DND-41 (cell line): ENCODE data around the gene SDCBP2.

Source experiments
- ATAC-seq: fragments of 200-7000 bp; cut with Tn5 transposase; 3 replicates; pipeline ENCODE4 v1.9.1; 2021; ENCODE audit warnings: low read depth; ENCODE audit not compliant: insufficient read depth
- DNase-seq: peaks from one replicate; pipeline ENCODE4 v3.0.0-alpha.2; 2020
- H2AFZ ChIP-seq: 2 replicates; pipeline ENCODE4 v1.6.0; 2012; ENCODE audit warnings: low read depth, low read length
- H3K27ac ChIP-seq: 2 replicates; pipeline ENCODE4 v1.5.1; 2012; ENCODE audit warnings: low read length, inconsistent platforms
- H3K27me3 ChIP-seq: fragments of 200-600 bp; sonication (generic); 2 replicates; pipeline ENCODE4 v1.6.0; 2012; ENCODE audit warnings: low read length, mild to moderate bottlenecking, inconsistent platforms; ENCODE audit not compliant: insufficient read depth, poor library complexity
- H3K36me3 ChIP-seq: 2 replicates; pipeline ENCODE4 v1.5.1; 2012; ENCODE audit warnings: low read length, inconsistent platforms; ENCODE audit not compliant: insufficient read depth
- H3K4me1 ChIP-seq: 2 replicates; pipeline ENCODE4 v1.5.1; 2012; ENCODE audit warnings: mild to moderate bottlenecking, low read length; ENCODE audit not compliant: insufficient read depth
- H3K4me2 ChIP-seq: 2 replicates; pipeline ENCODE4 v1.6.0; 2012; ENCODE audit warnings: mild to moderate bottlenecking, moderate library complexity, low read length, inconsistent platforms; ENCODE audit not compliant: insufficient read depth
- H3K4me3 ChIP-seq, 2 experiments: fragments of 200-600 bp in 1 of 2; shearing (Covaris generic) in 1 of 2; 2 replicates each; pipeline ENCODE4 v1.5.1; 2012 to 2016; ENCODE audit warnings: inconsistent platforms in 2 of 2, low read length in 2 of 2, mild to moderate bottlenecking in 2 of 2, low read depth in 1 of 2, moderate library complexity in 1 of 2
- H3K79me2 ChIP-seq: 2 replicates; pipeline ENCODE4 v1.6.0; 2012; ENCODE audit warnings: low read length, inconsistent platforms; ENCODE audit not compliant: insufficient read depth
- H3K9ac ChIP-seq: 2 replicates; pipeline ENCODE4 v1.6.0; 2012; ENCODE audit warnings: low read depth, mild to moderate bottlenecking, inconsistent platforms, low read length, moderate library complexity
- H3K9me3 ChIP-seq: 2 replicates; pipeline ENCODE4 v1.5.1; 2012; ENCODE audit warnings: low read length, moderate library complexity, mild to moderate bottlenecking, inconsistent platforms; ENCODE audit not compliant: insufficient read depth, severe bottlenecking
- H4K20me1 ChIP-seq: 2 replicates; pipeline ENCODE4 v1.6.0; 2012; ENCODE audit warnings: low read length; ENCODE audit not compliant: insufficient read depth
- EZH2 ChIP-seq: IDR thresholded peaks from 3 replicates; pipeline ENCODE4 v1.6.1; 2012; ENCODE audit warnings: borderline replicate concordance, low read depth, mild to moderate bottlenecking, moderate library complexity, low read length, inconsistent platforms; ENCODE audit not compliant: severe bottlenecking
- TF ChIP-seq, protein P1 (sequence below): IDR thresholded peaks from 2 replicates; pipeline ENCODE4 v1.5.1; 2012; ENCODE audit warnings: borderline replicate concordance, low read length, moderate library complexity, mild to moderate bottlenecking; ENCODE audit not compliant: poor library complexity, severe bottlenecking; ENCODE audit errors: extremely low read depth

The SDCBP2 gene

DNA sequence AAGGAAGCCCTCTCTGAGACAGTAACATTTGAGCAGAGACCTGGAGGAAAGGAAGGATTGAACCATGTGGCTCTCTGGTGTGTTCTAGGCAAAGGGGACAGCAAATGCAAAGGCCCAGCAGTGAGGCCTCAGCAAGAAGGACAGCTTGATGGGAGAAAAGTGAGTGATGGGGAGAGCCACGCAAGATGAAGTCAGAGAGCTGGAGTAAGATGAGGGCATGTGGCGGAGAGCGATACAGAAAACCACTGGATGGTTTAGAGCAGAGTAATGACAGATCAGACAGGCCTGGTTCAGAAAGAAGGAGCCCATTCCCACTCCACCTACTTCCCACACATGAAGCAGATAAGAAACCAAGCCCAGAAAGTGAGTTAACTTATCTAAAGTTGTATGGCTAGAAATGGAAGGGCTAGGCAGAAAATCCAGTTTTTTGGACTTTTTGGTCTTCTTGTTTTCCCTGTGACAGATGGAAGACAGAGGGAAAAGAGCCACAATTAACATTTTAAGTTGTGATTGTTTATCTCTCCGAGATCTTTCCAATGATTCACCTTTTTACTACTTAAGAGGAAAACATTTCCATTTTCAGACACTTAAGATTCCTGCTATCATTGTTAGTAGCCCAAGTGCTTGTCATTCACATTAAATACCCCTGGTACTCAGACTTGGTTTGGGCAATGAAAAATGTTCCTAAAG is 63.6 kb downstream of the SDCBP2 start:
- TF ChIP-seq EZH2 = peak; percentile 16
- TF ChIP-seq, protein P1, sequence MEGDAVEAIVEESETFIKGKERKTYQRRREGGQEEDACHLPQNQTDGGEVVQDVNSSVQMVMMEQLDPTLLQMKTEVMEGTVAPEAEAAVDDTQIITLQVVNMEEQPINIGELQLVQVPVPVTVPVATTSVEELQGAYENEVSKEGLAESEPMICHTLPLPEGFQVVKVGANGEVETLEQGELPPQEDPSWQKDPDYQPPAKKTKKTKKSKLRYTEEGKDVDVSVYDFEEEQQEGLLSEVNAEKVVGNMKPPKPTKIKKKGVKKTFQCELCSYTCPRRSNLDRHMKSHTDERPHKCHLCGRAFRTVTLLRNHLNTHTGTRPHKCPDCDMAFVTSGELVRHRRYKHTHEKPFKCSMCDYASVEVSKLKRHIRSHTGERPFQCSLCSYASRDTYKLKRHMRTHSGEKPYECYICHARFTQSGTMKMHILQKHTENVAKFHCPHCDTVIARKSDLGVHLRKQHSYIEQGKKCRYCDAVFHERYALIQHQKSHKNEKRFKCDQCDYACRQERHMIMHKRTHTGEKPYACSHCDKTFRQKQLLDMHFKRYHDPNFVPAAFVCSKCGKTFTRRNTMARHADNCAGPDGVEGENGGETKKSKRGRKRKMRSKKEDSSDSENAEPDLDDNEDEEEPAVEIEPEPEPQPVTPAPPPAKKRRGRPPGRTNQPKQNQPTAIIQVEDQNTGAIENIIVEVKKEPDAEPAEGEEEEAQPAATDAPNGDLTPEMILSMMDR = no peak
- H3K4me1 ChIP-seq = peaks cover 19% of the 10 kb centered on the region
- H3K9ac ChIP-seq = no peak overlapping the region
- DNase-seq = no peak
- no peak overlapping the region for H3K27ac ChIP-seq
- peak overlapping the region in 1 of 2 experiments; percentile 53; a peak in 1 of 4 replicates for H3K4me3 ChIP-seq
- peaks cover 11% of the 10 kb centered on the region for H3K9me3 ChIP-seq
- H3K79me2 ChIP-seq = no peaks in the 10 kb centered on the region
- H2AFZ ChIP-seq = no peak overlapping the region
- peaks cover 60% of the 10 kb centered on the region for H3K27me3 ChIP-seq
- peak overlapping the region; percentile 79 for H3K4me2 ChIP-seq
- no peaks in the 10 kb centered on the region for H3K36me3 ChIP-seq
- 0 out of 2 replicates have a peak, but pooled peaks cover 10% of the 10 kb centered on the region for H4K20me1 ChIP-seq
- ATAC-seq = no peak

DNA sequence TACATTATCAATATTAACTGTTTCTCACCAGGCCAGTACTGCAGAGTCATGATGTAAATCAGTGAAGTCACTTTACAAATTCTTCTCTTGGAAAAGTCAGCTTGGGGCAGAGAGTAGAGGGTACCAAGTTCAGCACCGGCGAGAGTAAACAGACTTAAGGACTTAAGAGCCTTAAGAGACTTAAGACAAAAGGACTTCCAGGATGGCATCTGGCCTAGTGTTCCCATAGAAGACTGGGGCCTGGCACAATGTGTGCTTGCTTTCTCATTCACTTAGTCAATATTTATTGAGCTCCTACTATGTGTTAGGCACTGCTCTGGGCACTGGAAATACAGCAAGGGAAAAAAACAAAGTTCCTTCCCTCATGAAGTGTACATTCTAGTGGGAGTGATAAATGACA is 64.2 kb downstream of the SDCBP2 start:
- H3K27me3 ChIP-seq = peaks cover 60% of the 10 kb centered on the region
- no peak overlapping the region for H3K4me3 ChIP-seq
- ATAC-seq = no peak
- TF ChIP-seq, protein P1 = no peak
- TF ChIP-seq EZH2 = peak; percentile 24
- no peak overlapping the region for H2AFZ ChIP-seq
- no peak overlapping the region for H3K4me2 ChIP-seq
- H3K27ac ChIP-seq = no peak overlapping the region
- H3K4me1 ChIP-seq = peaks cover 19% of the 10 kb centered on the region
- H3K79me2 ChIP-seq = no peaks in the 10 kb centered on the region
- peaks cover 11% of the 10 kb centered on the region for H3K9me3 ChIP-seq
- H4K20me1 ChIP-seq = 0 out of 2 replicates have a peak, but pooled peaks cover 10% of the 10 kb centered on the region
- no peak for DNase-seq
- H3K36me3 ChIP-seq = no peaks in the 10 kb centered on the region
- H3K9ac ChIP-seq = no peak overlapping the region

DNA sequence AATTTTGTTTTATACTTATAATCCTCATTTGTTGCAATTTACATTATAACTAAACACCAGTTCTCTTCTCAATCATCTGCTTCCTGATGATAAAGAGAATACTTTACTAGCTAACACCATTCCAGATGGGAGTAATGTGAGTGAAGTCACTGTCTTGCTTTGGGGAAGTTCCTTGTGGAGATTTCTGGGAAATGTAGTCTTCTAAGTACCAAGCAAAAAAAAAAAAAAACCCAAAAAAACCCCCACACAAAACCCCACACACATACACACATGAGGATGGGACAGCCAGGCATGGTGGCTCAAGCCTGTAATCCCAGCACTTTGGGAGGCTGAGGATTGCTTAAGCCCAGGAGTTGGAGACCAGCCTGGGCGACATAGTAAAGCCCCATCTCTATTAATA is 65.1 kb downstream of the SDCBP2 start:
- 0 out of 2 replicates have a peak, but pooled peaks cover 10% of the 10 kb centered on the region for H4K20me1 ChIP-seq
- H3K27ac ChIP-seq = no peak overlapping the region
- H3K9ac ChIP-seq = no peak overlapping the region
- H3K9me3 ChIP-seq = peaks cover 11% of the 10 kb centered on the region
- no peak overlapping the region for H2AFZ ChIP-seq
- H3K36me3 ChIP-seq = no peaks in the 10 kb centered on the region
- peaks cover 19% of the 10 kb centered on the region for H3K4me1 ChIP-seq
- TF ChIP-seq, protein P1 = no peak
- no peak for TF ChIP-seq EZH2
- H3K4me2 ChIP-seq = no peak overlapping the region
- H3K79me2 ChIP-seq = no peaks in the 10 kb centered on the region
- ATAC-seq = no peak
- DNase-seq = no peak
- peaks cover 53% of the 10 kb centered on the region for H3K27me3 ChIP-seq
- H3K4me3 ChIP-seq = no peak overlapping the region
